HUES6 (cell line): ENCODE data around the gene RNF19B.
"Not testable (repeated sequence)": the region's sequence is repeated elsewhere in the genome, so short reads cannot be mapped to it uniquely, and the experiment has no call there.

ENCODE experiments used
- H3K27ac ChIP-seq: 2 replicates; pipeline ENCODE4 v1.7.0; 2013; ENCODE audit warnings: low read depth, mild to moderate bottlenecking, low read length, inconsistent platforms
- H3K27me3 ChIP-seq: 2 replicates; pipeline ENCODE4 v1.6.1; 2013; ENCODE audit warnings: low read length; ENCODE audit not compliant: control insufficient read depth, insufficient read depth
- H3K36me3 ChIP-seq: 2 replicates; pipeline ENCODE4 v1.6.1; 2013; ENCODE audit warnings: low read length; ENCODE audit not compliant: control insufficient read depth, insufficient read depth
- H3K4me1 ChIP-seq: 2 replicates; pipeline ENCODE4 v1.6.1; 2013; ENCODE audit warnings: low read length; ENCODE audit not compliant: control insufficient read depth, insufficient read depth
- H3K4me3 ChIP-seq: 2 replicates; pipeline ENCODE4 v1.5.1; 2013; ENCODE audit warnings: low read depth, low read length
- H3K9ac ChIP-seq: one replicate; pipeline ENCODE4 v1.6.1; 2013; ENCODE audit warnings: mild to moderate bottlenecking, low read length
- H3K9me3 ChIP-seq: 2 replicates; pipeline ENCODE4 v1.6.1; 2013; ENCODE audit warnings: low read depth, low read length; ENCODE audit not compliant: control insufficient read depth, insufficient read depth

The RNF19B gene

DNA sequence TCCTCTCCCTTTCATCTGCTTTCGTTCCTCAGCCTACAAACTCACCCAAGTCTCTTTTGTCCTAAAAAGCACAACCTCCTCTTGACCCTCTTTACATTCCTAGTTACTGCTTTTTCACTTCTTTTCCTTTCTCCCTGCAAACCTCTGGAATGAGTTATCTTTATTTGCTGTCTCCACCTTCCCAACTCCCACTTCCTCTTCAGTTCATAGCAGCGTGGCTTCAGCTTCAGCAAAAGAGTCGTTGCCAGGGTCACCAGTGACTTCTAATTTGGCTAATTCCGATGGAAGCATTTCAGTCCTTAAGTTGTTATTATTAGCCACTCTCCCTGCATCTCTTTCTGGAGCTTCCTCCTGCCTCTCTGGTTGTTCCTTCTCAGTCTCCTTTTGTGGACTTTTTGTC, 57.2 kb downstream of the RNF19B start:
- Histone ChIP-seq H3K27ac (no peak overlapping the region), H3K36me3 (no peaks in the 10 kb centered on the region), H3K4me3 (no peak overlapping the region)

DNA sequence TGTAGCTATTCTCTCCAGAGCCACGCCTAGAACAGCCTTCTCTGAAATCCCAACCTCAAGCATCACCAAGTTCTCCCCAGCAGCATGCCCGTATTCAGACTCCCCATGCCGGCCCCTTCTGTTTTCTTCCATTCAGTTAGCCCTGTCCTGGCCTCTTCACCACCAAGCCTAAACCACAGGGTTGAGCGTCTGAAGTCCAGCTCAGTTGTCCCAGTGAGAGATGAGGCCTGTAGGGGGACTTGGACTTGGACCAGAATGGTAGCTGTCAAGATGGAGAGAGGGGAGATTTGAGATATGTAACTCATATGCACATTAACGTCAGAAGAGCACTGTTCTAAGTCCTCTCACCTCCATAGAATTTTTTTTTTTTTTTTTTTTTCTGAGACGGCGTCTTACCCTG, 58.0 kb downstream of the RNF19B start:
- no peaks in the 10 kb centered on the region for H3K9me3 ChIP-seq
- no peak overlapping the region for H3K27ac ChIP-seq
- peaks cover 17% of the 10 kb centered on the region for H3K27me3 ChIP-seq
- H3K4me1 ChIP-seq = peaks cover 4% of the 10 kb centered on the region; the same call in 1 of the 2 replicates
- no peaks in the 10 kb centered on the region for H3K36me3 ChIP-seq
- H3K4me3 ChIP-seq = no peak overlapping the region
- H3K9ac ChIP-seq = no peak overlapping the region

More for the DNA sequence above, 57.2 kb downstream of the RNF19B start:
- peaks cover 10% of the 10 kb centered on the region for H3K27me3 ChIP-seq
- H3K9ac ChIP-seq = no peak overlapping the region
- H3K9me3 ChIP-seq = no peaks in the 10 kb centered on the region
- peaks cover 4% of the 10 kb centered on the region; the same call in 1 of the 2 replicates for H3K4me1 ChIP-seq

DNA sequence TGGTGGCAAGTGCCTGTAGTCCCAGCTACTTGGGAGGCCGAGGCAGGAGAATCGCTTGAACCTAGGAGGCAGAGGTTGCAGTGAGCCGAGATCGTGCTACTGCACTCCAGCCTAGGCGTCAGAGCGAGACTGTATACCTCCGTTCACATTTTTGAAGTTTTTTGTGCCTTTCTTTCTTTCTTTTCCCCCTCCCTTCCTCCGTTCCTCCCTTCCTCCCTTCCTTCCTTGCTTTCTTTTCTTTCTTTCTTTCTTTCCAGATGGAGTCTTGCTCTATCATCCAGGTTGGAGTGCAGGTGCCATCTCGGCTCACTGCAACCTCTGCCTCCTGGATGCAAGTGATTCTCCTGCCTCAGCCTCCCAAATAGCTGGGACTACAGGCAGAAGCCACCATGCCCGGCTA, 59.0 kb downstream of the RNF19B start:
- H3K27me3 ChIP-seq = peaks cover 26% of the 10 kb centered on the region
- not testable (repeated sequence) for H3K4me3 ChIP-seq, H3K9ac ChIP-seq, H3K4me1 ChIP-seq, H3K27ac ChIP-seq, H3K36me3 ChIP-seq, H3K9me3 ChIP-seq

DNA sequence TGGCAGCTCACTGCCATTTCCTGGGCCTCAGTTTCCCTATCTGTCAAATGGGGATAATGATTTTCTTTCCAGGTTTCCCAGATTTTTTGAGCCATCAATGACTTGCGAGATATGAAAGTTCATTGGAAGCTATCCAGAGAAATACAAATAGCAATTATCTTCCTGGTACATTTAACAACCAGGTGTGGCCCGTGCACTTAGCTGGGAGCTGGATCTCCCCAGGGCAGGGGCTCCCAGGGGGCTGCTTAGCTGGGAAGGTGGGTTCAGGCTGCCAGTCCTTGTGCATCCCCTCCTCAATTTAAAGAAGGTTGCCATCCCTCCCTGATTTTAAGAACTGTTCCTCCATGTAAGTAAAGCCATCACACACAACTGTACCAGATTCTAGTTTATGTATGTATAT, 59.8 kb downstream of the RNF19B start:
- Histone ChIP-seq H3K27ac (no peak overlapping the region), H3K9me3 (no peaks in the 10 kb centered on the region), H3K4me1 (peaks cover 9% of the 10 kb centered on the region; the same call in 1 of the 2 replicates), H3K4me3 (no peak overlapping the region), H3K36me3 (no peaks in the 10 kb centered on the region), H3K27me3 (peaks cover 34% of the 10 kb centered on the region), H3K9ac (no peak overlapping the region)

DNA sequence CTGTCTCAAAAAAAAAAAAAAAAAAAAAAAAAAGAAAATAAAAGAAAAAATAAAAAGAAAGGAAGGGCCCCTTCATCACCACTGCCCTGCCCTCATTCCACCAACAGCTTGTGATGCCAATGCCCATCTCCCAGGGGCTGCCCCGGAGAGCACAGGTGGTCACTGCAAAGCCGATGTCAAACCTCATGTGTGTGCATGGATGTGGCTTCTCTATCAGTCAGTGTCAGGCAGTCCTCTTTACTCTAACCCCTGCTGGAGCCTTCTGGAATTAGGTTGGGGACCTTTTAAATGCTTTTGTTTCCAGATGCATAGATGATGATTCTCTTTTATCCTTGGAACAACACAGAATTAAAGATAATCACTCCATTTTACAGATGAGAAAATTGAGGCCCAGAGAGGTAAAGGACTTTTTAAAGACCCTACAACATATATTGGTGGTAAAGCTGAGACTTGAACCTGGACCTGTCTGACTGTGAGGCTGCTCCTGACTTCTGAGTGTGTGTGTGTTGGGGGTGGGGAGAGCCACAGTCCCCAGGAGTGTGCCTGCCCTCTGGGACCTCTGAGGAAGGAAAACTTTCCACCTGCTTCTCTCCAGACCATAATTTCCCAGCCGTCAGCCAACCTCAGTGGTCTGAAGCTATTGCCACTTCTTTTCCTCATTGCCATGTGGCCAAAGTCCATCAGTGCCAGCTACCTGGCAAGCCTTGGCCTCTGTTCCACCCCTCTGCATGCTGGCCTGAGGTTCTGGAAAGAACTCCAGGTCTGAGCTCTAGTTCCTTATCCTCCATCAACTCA, 60.4 kb downstream of the RNF19B start:
- Histone ChIP-seq H3K27me3 (peaks cover 40% of the 10 kb centered on the region), H3K4me3 (no peak overlapping the region), H3K9ac (no peak overlapping the region), H3K36me3 (no peaks in the 10 kb centered on the region), H3K27ac (no peak overlapping the region), H3K4me1 (peaks cover 9% of the 10 kb centered on the region; the same call in 1 of the 2 replicates), H3K9me3 (no peaks in the 10 kb centered on the region)

DNA sequence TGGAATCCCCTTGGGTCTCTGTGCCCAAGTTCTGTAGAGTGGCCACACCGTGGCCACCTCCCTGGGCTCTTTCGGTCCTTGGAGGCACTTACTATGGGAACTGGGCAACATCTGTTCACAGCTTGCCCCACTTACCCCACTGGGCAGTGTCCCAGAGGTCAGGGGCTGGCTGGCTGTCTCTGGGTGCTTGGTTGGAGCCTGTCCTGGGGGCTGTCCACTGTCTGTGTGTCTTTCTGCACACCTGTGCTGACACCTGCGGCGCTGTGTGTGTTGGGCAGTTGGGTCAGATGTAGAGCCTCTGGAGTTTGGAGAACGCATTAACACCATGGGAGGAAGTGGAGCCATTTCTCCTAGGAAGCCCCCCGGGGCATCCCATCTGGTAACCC, 62.1 kb downstream of the RNF19B start:
- no peak overlapping the region for H3K4me3 ChIP-seq
- H3K9me3 ChIP-seq = no peaks in the 10 kb centered on the region
- H3K4me1 ChIP-seq = peaks cover 5% of the 10 kb centered on the region; the same call in 1 of the 2 replicates

DNA sequence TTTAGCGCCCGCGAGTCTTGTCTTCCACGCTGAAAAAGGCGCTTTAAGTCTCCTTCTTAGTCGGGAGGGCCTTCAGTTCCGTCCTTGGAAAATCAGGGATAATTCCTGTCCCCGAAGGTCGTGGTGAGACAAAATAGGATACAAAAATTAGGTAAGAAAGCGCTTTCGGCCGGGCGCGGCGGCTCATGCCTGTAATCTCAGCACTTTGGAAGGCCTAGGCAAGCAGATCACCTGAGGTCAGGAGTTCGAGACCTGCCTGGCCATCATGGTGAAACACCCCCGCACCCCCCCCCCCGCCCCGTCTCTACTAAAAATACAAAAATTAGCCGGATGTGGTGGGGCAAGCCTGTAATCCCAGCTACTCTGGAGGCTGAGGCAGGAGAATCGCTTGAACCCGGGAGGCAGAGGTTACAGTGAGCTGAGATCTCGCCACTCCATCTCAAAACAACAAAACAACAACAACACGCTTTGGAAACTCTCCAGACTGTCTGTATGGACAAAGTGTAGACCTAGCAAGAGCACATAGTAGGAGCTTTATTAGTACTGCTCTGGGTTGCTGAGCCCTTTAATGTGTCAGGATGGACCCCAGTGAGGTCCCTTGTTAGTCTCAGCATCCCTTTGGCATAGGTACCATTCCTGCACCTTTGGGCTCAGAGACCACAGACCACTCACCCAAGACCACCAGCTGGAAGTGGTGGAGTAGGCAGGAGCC, 62.6 kb downstream of the RNF19B start:
- Histone ChIP-seq H3K4me3 (peak overlapping the region; percentile 71), H3K9ac (peak overlapping the region; percentile 35)

More for the DNA sequence above, 62.1 kb downstream of the RNF19B start:
- Histone ChIP-seq H3K27ac (no peak overlapping the region), H3K36me3 (no peaks in the 10 kb centered on the region), H3K27me3 (peaks cover 57% of the 10 kb centered on the region), H3K9ac (no peak overlapping the region)

DNA sequence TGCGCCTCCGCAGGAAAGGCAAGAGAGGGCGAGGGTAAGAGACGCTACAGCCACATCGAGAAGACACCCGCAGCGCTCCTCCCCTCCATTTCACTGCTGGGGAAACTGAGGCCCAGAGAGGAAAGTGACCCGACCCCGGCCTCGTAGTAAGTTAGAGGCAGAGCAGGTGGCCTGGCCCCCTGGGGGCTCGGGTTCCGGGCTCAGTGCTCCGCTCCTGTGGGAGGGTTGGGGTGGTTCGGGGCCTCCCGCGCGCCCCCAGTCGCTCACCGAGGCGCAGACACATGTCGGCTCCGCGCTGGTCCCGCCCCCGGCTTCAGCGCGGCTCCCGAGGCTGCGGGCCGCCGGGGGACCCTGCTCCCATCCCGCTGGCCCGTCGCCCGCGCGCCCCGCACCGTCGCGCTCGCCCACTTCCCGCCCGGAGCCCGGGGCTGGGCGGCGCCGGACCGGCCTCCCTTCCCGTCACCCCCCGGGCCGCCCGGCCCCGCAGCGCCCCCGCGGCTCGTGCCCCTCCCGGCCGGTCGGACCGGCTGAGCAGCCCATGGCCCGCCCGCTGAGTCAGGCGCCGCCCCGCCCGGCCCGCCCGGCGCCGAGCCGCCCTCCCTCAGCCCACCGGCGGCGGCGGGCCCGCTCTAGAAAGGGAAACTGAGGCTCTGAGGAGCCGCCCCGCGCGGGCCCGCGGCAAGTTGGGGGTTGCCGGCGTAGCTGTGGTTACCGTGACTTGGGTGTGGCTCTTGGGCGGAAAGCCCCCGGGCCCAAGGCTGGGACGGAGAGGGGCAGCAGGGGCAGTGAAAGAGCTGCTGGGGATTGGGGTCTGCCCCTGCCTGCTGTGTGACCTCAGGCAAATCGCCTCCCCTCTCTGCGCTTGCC, 63.4 kb downstream of the RNF19B start, which contains the start of gene TMEM54:
Gene TMEM54 (minus strand): TSS at position 434 of the 867 bp plus-strand sequence. CDS start 151 bp downstream, at position 283.
- H3K9ac ChIP-seq = peak within 1 kb of the TSS; percentile 35

More for the DNA sequence above, 62.6 kb downstream of the RNF19B start:
- Histone ChIP-seq H3K27me3 (peaks cover 63% of the 10 kb centered on the region), H3K9me3 (no peaks in the 10 kb centered on the region), H3K36me3 (no peaks in the 10 kb centered on the region), H3K4me1 (peaks cover 5% of the 10 kb centered on the region; the same call in 1 of the 2 replicates), H3K27ac (no peak overlapping the region)

DNA sequence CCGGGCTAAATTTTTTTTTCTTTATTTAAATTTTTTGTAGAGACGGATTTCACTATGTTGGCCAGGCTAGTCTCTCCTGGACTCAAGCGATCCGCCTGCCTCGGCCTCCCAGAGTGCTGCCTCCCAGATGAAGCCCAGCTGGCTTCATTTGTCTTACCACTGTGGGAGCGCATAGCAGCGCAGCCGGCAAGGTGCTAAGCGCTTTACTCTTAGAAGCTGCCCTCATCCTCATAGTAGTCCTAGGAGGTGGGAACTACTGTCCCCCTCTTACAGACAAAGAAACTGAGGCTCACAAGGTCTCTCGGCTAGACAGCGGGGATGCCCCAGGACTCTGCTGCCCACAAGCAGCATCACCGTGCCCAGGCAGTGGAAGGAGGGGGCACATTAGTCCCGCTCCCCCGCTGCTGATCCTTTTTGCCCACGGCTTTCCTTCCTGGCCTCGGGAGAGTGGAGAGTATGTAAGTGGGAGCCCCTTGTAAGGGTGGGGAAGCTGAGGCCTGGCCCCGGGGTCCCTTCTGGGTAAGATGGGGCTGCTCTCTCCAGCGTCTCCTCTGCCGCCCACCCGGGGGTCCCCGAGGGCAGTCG, 64.1 kb downstream of the RNF19B start:
- H3K4me3 ChIP-seq = peak overlapping the region; percentile 52
- H3K9ac ChIP-seq = no peak overlapping the region
- no peak overlapping the region for H3K27ac ChIP-seq
- no peaks in the 10 kb centered on the region for H3K9me3 ChIP-seq
- H3K27me3 ChIP-seq = peaks cover 63% of the 10 kb centered on the region
- H3K4me1 ChIP-seq = peaks cover 5% of the 10 kb centered on the region; the same call in 1 of the 2 replicates
- no peaks in the 10 kb centered on the region for H3K36me3 ChIP-seq

More for the DNA sequence above, 63.4 kb downstream of the RNF19B start, which contains the start of gene TMEM54:
- H3K27me3 ChIP-seq = peaks cover 63% of the 10 kb centered on the region
- H3K4me3 ChIP-seq = peak within 1 kb of the TSS; percentile 71
- no peak within 1 kb of the TSS for H3K27ac ChIP-seq
- H3K4me1 ChIP-seq = peaks cover 5% of the 10 kb centered on the region; the same call in 1 of the 2 replicates
- no peaks in the 10 kb centered on the region for H3K9me3 ChIP-seq
- no peaks in the 10 kb centered on the region for H3K36me3 ChIP-seq

DNA sequence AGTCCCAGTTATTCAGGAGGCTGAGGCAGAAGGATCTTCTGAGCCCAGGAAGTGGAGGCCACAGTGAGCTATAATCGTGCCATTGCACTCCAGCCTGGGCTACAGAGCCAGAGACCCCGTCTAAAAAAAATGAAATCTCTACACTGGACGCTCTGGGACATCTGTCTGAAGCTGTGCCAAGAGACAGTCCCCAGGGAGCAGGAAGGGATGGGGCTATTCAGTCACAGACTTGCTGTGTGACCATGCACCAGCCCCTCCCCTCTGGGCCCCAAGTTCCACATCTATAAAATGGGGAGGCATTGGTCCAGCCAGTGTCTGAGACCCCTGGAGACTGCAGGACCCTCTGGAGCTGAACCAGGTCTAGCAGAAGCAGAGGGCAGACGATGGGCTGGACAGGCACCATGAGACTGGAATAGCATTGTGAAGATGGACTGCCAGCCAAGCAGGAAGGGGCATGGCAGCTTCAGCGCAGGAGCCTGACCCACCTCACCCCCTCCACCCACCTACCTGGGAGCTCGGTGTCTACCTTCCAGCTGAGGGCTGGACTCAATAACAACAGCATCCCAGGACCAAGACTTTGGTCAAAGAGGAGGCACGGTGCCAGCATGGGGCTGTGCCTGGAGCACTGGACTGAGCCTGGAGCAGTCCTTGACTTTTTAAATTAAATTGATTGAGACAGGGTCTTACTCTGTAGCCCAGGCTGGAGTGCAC, 64.9 kb downstream of the RNF19B start:
- Histone ChIP-seq H3K9me3 (no peaks in the 10 kb centered on the region), H3K9ac (no peak overlapping the region), H3K27me3 (peaks cover 63% of the 10 kb centered on the region), H3K4me1 (peaks cover 7% of the 10 kb centered on the region; the same call in 1 of the 2 replicates), H3K27ac (no peak overlapping the region), H3K4me3 (no peak overlapping the region), H3K36me3 (no peaks in the 10 kb centered on the region)
